Fibroblast of the aortic adventitia (primary cell): ENCODE data around the gene ASB13. TPM values are rescaled to one million over a fixed set of nuclear protein-coding genes. Genes with fewer than 3 reads are reported as not detected.

Experiments
- DNase-seq: peaks from one replicate; pipeline ENCODE4 v3.0.0-alpha.2; 2010; ENCODE audit warnings: low read depth
- H3K4me3 ChIP-seq: 2 replicates; pipeline ENCODE4 v1.5.1; 2011; ENCODE audit warnings: low read depth, mild to moderate bottlenecking, control low read depth, low read length, moderate library complexity
- CTCF ChIP-seq: IDR thresholded peaks from 2 replicates; pipeline ENCODE4 v1.5.1; 2011; ENCODE audit warnings: mild to moderate bottlenecking, low read length, control low read depth, inconsistent platforms; ENCODE audit not compliant: insufficient read depth
- total RNA-seq: library from RNA; depleted of rRNA; stranded (reverse); fragments of >200 nt; gene quantifications from 2 replicates; pipeline ENCODE4 v1.2.3, GENCODE V29; 2012; ENCODE audit warnings: low replicate concordance

Gene ASB13
- total RNA-seq, 1 donor, result 8.4 TPM

GRCh38 chr10:5607594-5607993, 58.8 kb downstream of the ASB13 start:
- no peak for TF ChIP-seq CTCF
- no peak overlapping the region for H3K4me3 ChIP-seq
- no peak for DNase-seq

GRCh38 chr10:5606864-5607263, 59.5 kb downstream of the ASB13 start:
- no peak overlapping the region for H3K4me3 ChIP-seq
- TF ChIP-seq CTCF, result no peak
- no peak for DNase-seq

GRCh38 chr10:5606321-5606720, 60.1 kb downstream of the ASB13 start:
- TF ChIP-seq CTCF, result no peak
- DNase-seq, result no peak
- no peak overlapping the region for H3K4me3 ChIP-seq

DNA sequence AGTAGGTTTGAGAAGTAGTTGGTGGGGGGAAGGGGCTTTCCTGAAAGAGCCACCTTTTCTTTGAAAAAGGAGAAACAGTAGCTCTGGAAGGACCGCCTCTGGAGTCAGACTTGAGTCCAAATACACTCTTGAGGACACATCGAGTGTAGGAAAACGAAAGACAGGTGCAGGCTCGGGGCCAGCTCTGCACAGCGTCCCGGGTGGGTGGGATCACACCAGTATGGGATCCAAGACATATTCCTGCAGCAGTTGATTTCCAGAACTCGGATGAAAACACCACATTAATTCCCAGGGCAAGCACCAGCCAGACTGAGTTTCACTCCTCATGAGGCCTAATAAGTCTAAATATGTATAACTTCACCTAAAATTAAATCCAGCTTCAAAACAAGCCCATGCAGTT, 61.4 kb downstream of the ASB13 start:
- no peak for TF ChIP-seq CTCF
- no peak overlapping the region for H3K4me3 ChIP-seq
- DNase-seq, result no peak

GRCh38 chr10:5604236-5604925, 62.0 kb downstream of the ASB13 start:
- TF ChIP-seq CTCF, result no peak
- DNase-seq, result no peak
- H3K4me3 ChIP-seq, result no peak overlapping the region

GRCh38 chr10:5603848-5604170, 62.6 kb downstream of the ASB13 start:
- TF ChIP-seq CTCF, result no peak
- no peak for DNase-seq
- no peak overlapping the region for H3K4me3 ChIP-seq
